Activated naive CD4-positive, alpha-beta T cell treated with anti-CD3 and anti-CD28 coated beads, Interleukin-2, amount 50 U/mL, for 72 hours (primary cell): ENCODE data around the gene SACM1L. TPM values are rescaled to one million over a fixed set of nuclear protein-coding genes. Genes with fewer than 3 reads are reported as not detected.

ENCODE experiments used
- ATAC-seq, 2 donors: fragments of 150-1000 bp; cut with Tn5 transposase; 2 replicates each; pipeline ENCODE4 v1.10.0; 2021; ENCODE audit warnings: mild to moderate bottlenecking in 2 of 2, moderate library complexity in 2 of 2
- DNase-seq, 2 donors: peaks; one replicate each; pipeline ENCODE4 v3.0.0; 2021 to 2022; ENCODE audit warnings: low spot score in 2 of 2
- H3K27ac Mint-ChIP-seq, 2 donors: one replicate each; pipeline ENCODE4 v1.8.0; 2022; ENCODE audit warnings: mild to moderate bottlenecking in 2 of 2, mixed read lengths in 2 of 2
- H3K36me3 Mint-ChIP-seq, 2 donors: one replicate each; pipeline ENCODE4 v1.8.0; 2022; ENCODE audit warnings: mixed read lengths in 2 of 2
- H3K9me3 Mint-ChIP-seq, 2 donors: one replicate each; pipeline ENCODE4 v1.8.0; 2022; ENCODE audit warnings: mixed read lengths in 2 of 2
- total RNA-seq, 2 donors: library from RNA; stranded (reverse); gene quantifications; one replicate each; pipeline ENCODE4 v1.2.3, GENCODE V29; 2022

SACM1L gene
- total RNA-seq, 2 donors from 2014 or later, result 61.8 to 99.2 TPM

DNA sequence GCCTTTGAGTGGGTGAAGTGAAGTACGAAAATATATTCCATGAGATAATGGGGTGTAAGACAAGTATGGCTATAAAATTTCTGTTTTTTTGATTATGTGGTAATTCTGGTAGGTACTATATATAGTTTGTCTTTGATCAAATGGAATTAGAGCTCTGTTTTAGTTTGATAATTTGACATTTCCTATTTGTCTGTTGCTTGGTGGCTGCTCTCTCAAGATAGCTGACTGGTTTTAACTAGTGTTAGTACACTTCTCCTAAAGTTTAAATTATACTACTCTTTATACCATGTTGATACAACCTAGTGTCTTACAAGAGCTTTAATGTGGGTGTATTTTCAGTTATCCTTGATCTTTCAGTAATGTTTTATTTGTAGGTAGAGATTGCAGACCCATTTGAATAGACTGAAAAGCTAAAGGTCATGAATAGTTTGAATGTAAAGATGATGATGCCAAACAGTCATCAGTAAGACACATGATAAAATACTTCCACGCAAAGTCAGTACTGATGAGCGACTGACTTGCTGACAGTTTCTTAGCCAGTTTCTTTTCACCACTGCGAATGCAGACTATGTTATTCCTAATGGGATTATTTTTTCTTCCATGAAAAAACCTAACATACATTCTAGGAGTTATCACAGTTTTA, 15.2 kb downstream of the SACM1L start:
- no peak for ATAC-seq
- H3K9me3 Mint-ChIP-seq, result no peaks in the 10 kb centered on the region
- DNase-seq, result no peak
- H3K36me3 Mint-ChIP-seq, result peaks cover 6 to 8% of the 10 kb centered on the region in 2 donors
- H3K27ac Mint-ChIP-seq, result no peak overlapping the region

DNA sequence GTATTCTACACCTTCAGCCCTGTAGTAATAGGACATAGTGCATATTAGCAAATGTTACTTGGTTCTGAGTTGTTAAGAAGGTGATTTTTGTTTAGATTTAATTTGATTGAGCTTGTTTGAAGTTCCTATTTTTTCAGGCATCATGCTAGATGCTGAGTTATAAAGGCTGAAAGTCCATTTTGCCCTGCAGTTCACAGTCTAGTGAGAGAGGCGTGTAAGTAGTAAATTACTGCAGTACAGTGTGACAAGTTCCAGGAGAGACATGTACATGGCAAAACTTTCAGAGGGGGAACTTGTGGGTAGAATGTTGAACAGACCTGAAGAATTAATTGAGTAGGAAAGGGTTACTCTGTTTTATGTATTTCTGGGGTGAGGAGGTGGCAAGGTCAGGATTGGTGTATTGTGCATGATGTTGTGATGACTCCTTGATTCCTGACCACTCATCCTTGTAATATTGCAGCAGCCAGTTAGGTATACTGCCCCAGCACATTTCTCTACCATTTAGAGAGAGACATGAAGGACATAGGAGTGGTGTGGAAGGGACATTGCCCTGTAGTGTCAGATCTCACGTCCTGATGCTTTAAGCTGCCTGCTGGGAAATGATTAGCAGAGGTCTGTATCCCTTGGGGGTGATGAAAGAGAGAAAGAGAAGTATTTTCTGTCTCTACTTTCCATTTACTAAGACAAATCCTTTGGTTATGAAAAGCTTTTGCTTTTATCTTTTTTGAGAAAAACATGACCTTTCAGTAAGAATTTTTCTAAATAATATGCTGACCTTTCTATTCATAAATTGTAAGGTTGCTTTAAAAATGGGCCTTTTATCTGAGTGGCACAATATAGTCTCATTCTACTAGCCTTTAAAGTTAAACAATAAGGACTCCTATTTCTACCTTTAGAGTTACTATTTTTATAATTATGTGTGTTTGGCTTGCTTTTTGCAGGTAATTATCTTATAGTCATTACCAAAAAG, 16.9 kb downstream of the SACM1L start:
- peak overlapping the region in 1 of 2 donors; percentile 73 for H3K27ac Mint-ChIP-seq
- H3K9me3 Mint-ChIP-seq, result no peaks in the 10 kb centered on the region
- DNase-seq (no peak), ATAC-seq (peak; percentile 39 to 78)
- H3K36me3 Mint-ChIP-seq, result peaks cover 12% of the 10 kb centered on the region in 2 donors

DNA sequence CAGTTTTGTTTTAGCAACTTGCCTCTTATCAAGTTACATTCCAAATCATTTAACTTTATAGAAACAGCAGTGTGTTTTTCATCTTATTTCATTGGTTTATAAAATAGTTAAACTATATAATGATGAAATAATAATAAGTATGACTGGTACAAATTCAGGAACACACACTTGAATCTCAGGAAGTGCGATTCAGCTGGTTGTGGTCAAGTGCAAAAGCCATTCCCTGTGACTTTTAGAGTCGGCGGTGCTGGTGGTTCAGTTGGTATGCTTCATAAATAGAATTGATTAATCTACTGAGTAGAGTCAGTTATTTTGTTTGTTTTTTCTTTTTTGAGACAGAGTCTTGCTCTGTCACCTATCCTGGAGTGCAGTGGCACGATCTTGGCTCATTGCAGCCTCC, 22.7 kb downstream of the SACM1L start:
- peaks cover 21 to 42% of the 10 kb centered on the region in 2 donors for H3K36me3 Mint-ChIP-seq
- no peak overlapping the region for H3K27ac Mint-ChIP-seq
- ATAC-seq (no peak), DNase-seq (no peak)
- no peaks in the 10 kb centered on the region for H3K9me3 Mint-ChIP-seq

DNA sequence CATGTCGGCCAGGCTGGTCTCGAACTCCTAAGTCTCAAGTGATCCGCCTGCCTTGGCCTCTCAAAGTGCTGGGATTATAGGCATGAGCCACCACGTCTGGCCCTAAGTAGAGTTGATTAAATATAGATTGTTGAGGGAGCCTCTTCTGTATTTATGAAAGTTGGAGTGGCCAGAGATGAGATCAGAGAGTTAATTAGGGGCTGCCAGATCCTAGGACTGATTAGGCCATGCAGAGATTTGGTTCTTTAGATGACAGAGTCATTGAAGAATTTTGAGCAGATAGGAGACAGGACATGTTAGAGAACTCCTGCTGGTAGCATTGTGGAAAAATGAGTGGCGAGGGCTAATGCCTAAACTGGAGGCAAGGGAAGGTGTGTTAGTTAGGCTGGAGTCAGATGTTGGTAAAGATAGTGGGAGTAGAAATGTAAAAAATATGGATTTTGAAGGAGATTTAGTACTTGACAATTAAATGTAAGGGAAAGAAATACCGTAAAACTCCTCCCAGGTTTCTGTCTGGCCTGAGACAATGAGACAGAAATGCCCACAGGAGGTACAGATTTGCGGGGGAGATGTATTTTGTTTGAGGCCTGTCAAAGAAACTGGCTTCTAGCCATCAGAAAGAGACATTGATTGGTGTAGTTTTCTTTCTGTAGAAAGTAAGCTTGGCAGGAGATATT, 23.4 kb downstream of the SACM1L start:
- Mint-ChIP-seq H3K36me3 (peaks cover 25 to 48% of the 10 kb centered on the region in 2 donors), H3K27ac (peak overlapping the region in 1 of 2 donors; percentile 63), H3K9me3 (no peaks in the 10 kb centered on the region)
- no peak for ATAC-seq
- DNase-seq, result no peak

DNA sequence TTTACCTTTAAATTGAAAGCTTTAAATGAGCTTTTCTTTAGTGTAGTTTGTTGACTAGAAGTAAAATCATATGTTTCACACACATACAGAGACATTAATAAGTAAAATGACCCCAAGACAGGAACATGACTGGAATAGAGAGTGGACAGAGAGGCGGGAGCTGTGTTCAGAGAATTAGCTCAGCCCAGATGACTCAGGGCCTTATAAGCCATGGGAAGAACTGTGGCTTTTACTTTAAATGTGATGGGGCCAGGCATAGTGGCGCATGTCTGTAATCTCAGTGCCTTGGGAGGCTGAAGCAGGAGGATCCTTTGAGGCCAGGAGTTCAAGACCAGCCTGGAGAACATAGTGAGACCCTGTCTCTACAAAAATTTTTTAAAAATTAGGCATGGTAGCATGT, 26.7 kb downstream of the SACM1L start:
- Mint-ChIP-seq H3K27ac (peak overlapping the region; percentile 1 to 68), H3K9me3 (no peaks in the 10 kb centered on the region), H3K36me3 (peaks cover 21 to 43% of the 10 kb centered on the region in 2 donors)
- ATAC-seq, result peak in 1 of 2 donors; percentile 34
- DNase-seq, result no peak

DNA sequence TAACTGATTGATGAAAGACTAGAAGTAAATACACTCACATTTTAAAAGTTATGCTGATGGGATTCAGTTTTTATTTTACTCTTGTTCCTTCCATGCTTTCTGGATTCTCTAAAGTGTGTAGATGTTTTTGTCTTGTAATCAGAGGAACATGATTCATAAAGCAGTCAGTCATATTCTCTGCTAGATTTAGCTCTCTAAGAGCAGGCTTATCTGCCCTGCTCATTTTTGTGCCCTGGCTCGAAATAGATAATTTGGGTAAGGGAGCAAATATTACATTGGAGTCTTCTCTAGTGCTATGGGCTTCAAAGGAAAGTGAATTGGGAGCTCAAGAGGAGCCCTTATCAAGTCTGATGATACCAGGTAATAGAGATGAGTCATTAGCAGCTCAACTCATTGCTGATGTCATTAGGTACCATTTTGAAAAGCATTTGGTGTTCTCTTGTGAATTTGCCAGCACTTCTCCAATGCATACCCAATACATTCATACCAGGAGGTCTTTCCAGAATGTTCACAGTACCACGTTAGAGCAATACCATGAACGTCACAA, 27.7 kb downstream of the SACM1L start:
- peak; percentile 31 to 46 for ATAC-seq
- DNase-seq, result no peak
- Mint-ChIP-seq H3K27ac (peak overlapping the region; percentile 68 to 84), H3K36me3 (peaks cover 18 to 39% of the 10 kb centered on the region in 2 donors), H3K9me3 (no peaks in the 10 kb centered on the region)

DNA sequence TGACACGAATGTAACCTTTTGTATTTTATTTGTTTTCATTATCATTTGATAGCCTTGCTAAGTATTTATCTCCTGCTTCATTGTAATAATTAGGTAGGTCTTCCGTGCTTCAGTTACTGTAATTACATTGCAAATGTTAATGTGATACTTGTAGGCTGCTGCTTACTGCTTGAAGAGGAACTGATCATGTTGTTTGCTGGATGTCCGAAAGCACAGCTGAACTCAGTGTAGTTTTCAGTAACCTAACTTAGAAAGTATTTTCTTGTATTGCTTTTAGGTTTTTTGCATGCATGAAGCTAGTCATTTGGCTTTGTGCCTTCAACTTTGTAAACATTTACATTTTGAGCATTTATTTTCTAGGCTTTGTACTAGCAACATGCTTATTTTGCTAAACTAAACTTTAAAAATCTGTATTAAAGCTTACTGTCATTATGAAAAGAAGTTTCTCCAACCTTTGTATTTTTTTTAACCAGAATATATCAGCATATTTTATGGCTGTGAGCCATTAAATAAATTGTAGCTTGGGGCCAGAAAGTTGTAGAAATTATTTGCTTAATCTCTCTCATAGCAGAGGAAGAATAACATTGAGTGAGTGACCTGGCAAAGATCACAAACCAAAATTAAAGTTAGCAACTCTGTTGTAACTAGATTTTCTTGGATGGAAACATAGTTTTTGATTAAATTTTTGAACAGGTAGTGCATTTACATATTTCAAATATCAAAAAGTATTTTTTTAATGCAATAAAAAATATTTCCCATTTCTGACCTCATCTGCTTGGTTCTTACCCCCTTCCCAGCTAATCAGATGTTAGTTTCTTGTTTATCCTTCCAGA, 30.7 kb downstream of the SACM1L start:
- Mint-ChIP-seq H3K36me3 (peaks cover 22 to 51% of the 10 kb centered on the region in 2 donors), H3K9me3 (no peaks in the 10 kb centered on the region), H3K27ac (no peak overlapping the region)
- DNase-seq (no peak), ATAC-seq (no peak)

DNA sequence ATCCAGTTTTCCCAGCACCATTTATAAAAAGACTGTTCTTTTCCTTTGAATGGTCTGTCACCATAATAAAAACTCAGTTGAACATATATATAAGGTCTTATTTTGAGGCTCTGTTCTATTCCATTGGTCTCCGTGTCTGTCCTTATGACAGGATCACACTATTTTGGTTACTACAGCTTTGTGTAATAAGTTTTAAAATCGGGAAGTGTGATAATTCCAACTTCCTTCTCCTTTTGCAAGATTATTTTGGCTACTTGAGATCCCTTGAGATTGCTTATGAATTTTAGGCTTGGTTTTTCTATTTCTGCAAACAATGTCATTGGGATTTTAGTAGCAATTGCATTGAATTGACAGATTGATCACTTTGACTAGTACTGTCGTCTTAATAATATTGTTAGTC, 35.7 kb downstream of the SACM1L start:
- ATAC-seq (no peak), DNase-seq (no peak)
- Mint-ChIP-seq H3K27ac (no peak overlapping the region), H3K36me3 (peaks cover 15 to 51% of the 10 kb centered on the region in 2 donors), H3K9me3 (no peaks in the 10 kb centered on the region)

DNA sequence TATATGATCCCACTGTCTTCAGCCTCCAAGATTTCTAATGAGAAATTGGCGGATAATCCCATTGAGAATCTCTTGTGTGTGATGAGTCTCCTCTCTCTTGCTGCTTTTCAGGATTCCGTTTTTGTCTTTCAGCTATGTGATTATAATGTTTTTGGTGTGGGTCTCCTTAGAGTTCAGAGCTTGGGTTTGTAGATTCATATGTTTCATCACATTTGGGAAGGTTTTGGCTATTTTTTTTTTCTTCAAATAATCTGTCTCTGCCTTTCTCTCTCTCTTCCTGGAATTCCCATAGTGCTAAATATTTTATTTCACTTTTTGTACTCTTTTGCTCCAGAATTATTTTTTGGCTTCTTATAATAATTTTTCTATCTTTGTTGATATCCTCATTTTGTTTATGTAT, 40.4 kb downstream of the SACM1L start:
- peaks cover 17 to 47% of the 10 kb centered on the region in 2 donors for H3K36me3 Mint-ChIP-seq
- ATAC-seq (no peak), DNase-seq (no peak)
- H3K27ac Mint-ChIP-seq, result no peak overlapping the region
- no peaks in the 10 kb centered on the region for H3K9me3 Mint-ChIP-seq

DNA sequence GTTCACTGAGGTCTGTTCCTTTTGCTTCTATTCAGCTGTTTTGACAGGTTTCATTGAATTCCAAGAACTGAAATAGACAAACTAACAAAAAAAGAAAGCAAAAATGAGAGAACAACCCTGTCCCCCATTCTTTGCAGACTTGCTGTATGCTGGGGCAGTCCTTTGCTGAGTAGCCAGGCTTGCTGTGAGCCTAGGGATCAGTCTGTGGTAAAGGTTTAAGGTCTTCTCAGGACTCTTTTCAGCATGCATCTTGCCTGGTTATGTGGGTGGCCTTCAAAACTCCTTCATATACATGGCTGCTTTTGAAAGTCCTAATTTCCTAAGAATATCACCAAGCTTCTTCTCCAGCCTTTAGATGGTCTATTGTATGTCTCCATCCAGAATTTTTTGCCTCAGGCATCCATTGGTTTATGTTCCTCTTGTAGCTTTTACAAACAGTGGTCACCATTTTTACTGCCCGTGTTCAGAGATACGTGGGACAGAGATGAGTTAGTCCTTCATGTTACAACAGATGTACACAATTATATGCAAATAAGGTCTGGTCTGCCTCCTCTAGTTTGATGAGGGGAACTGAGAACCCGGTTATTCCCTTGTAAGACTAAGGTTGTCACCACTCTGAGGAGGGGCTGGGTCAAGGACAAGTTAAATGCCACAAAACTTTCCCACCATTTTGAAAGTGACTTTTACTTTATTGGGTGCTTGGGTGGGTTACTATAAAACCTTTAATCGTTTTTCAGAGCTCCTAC, 41.4 kb downstream of the SACM1L start:
- peaks cover 17 to 47% of the 10 kb centered on the region in 2 donors for H3K36me3 Mint-ChIP-seq
- no peaks in the 10 kb centered on the region for H3K9me3 Mint-ChIP-seq
- H3K27ac Mint-ChIP-seq, result no peak overlapping the region
- ATAC-seq (no peak), DNase-seq (no peak)

DNA sequence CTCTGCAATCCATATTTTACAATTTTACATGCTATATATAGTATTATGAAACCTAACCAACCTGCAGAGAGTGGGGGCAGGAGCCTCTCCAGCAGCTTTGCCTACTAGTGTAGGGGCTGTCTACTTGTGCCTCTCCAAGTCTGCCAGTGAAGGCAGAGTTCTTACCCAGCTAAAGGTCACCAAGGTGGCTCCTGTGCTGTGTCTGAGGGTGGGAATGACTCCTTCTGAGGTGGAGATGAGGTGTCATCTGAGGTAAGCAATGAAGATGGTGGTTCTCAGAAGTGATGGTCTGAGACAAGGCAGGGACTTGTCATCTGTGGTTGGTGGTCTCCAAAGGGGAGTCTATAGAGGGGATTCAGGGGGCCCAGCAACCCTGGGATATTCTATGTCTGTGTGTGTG, 47.5 kb downstream of the SACM1L start:
- no peak for DNase-seq
- ATAC-seq, result peak; percentile 63 to 93
- Mint-ChIP-seq H3K36me3 (peaks cover 12 to 25% of the 10 kb centered on the region in 2 donors), H3K27ac (peak overlapping the region; percentile 24 to 86), H3K9me3 (no peaks in the 10 kb centered on the region)

DNA sequence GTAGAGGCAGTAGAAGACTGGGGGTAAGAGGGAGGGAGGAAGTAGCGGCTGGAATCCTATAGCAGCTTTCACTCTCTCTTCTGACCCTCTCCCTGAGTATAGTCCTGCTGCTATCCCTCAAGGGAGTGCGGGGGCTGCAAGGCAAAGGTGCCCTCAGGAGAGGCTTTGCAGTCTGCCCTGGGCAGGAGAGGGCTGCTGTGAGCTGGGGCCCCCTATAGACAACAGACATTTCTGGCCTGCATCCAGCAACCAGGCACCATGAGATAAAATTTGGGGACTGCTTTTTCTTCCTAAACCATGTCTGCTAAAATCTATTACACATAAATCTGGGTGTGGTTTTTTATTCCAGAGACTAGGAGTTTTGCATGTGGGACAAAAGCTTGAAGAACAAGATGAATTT, 48.0 kb downstream of the SACM1L start:
- Mint-ChIP-seq H3K27ac (peak overlapping the region in 1 of 2 donors; percentile 24), H3K9me3 (no peaks in the 10 kb centered on the region), H3K36me3 (peaks cover 9 to 20% of the 10 kb centered on the region in 2 donors)
- DNase-seq (no peak), ATAC-seq (no peak)

DNA sequence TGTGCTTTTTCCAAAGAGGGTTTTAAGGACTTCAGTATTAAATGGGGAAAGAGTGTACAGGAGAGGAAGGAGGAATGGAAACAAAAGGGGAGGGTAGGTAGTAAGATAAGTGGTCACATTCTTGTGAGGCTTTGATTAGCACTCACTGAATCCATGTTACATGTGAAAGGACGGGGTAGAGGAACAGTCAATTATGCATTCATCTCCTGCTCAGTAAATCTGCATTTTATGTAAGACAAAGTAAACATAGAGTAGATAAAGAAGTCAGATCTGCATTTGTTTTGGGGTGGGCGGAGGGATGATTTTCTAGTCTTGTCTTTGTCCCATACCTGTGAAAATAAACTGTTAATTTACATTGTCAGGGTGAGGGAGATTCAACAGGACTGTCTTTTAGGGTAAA, 50.8 kb downstream of the SACM1L start:
- ATAC-seq (no peak), DNase-seq (no peak)
- Mint-ChIP-seq H3K27ac (peak overlapping the region in 1 of 2 donors; percentile 20), H3K36me3 (peaks cover 6 to 9% of the 10 kb centered on the region in 2 donors), H3K9me3 (no peaks in the 10 kb centered on the region)

DNA sequence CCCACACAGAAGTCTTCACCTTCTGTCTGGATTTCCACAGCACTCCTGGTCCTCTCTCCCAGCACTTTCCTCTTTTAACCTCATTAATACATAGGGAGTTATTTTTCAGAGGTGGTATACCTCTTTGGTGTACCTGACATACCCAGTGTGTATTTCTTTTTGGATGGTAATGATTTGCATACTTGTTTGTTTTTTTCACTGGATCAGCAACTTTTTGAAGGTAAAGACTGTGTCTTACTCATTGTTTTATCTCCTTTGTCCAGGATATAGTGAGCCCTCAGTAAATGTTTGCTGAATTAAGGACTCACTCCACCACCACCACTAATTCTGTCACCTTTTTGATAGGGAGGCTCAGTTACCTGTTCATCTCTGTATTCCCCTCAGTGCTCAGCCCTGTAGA, 52.1 kb downstream of the SACM1L start:
- Mint-ChIP-seq H3K36me3 (peaks cover 6 to 9% of the 10 kb centered on the region in 2 donors), H3K27ac (peak overlapping the region; percentile 23 to 58), H3K9me3 (no peaks in the 10 kb centered on the region)
- DNase-seq, result no peak
- ATAC-seq, result no peak

DNA sequence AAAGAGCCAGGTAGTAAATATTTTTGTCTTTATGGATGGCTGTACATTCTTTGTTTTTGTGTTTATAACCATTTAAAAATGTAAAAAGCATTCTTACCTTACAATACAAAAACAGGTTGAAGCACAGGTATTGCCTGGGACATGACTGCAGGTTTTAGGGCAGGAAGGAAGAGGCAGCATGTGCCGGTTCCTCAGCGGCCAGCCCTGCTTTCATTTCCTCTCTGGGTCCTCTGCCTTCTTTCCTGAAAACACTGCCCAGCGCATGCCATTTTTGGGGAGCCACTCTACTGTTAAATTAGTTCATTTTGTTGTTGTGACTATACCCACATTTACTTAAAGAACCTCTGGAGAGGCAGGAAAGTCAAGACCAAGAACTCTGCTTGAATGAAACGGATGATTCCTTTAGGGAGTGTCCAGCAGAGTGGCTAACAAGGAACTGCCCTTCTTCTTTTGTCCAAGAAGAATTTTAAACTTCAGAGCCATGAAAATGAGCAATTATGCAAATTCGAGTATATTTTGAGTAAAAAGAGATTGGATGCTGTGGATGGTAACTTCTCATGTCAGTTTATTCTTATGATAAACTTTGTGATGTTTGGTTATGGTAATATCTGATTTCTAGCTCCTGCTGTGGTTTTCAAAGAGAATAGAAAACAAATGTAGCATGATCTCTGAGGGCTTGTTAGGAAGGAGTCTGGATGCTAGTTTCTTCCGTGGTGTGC, 52.7 kb downstream of the SACM1L start:
- Mint-ChIP-seq H3K9me3 (no peaks in the 10 kb centered on the region), H3K36me3 (peaks cover 6 to 9% of the 10 kb centered on the region in 2 donors), H3K27ac (peak overlapping the region in 1 of 2 donors; percentile 45)
- ATAC-seq, result no peak
- no peak for DNase-seq
